ENCODE measurements around the gene CDC42EP1. TPM values are rescaled to one million over a fixed set of nuclear protein-coding genes. Genes with fewer than 3 reads are reported as not detected.
A peak's percentile ranks its signal among the peaks of the same experiment; 100 is the strongest.

The CDC42EP1 gene
- polyA plus RNA-seq, 3 donors: 5.9 to 13.2 (median 8.5) TPM

GRCh38 chr22:37568012-37568411 is 7.7 kb downstream of the CDC42EP1 start:
- 96% methylated on average over 12 of the region's 15 CpGs for WGBS (ENCODE audit: insufficient coverage)
- H3K27ac Mint-ChIP-seq: peak overlapping the region in 2 of 7 donors; percentile 49 to 79

GRCh38 chr22:37568448-37569008 is 8.2 kb downstream of the CDC42EP1 start:
- Mint-ChIP-seq H3K9me3 (peaks cover 0 to 2% (median 0%) of the 10 kb centered on the region in 7 donors), H3K4me3 (peak overlapping the region in 1 of 2 donors; percentile 15), H3K36me3 (peaks cover 51 to 79% of the 10 kb centered on the region in 2 donors), H3K27ac (peak overlapping the region in 1 of 7 donors; percentile 61), H3K4me1 (peaks cover 56% of the 10 kb centered on the region), H3K27me3 (ENCODE audit: low read depth in 3 of 3) (peaks cover 9 to 23% (median 21%) of the 10 kb centered on the region in 3 donors)
- Histone ChIP-seq H3K4me3 (replicated peaks in 1 of 3; ENCODE audit: low read depth in 2 of 3, low read length in 3 of 3) (no peak overlapping the region), H3K4me1 (ENCODE audit: control insufficient read depth in 1 of 2, insufficient read depth in 2 of 2, low read length in 2 of 2) (peaks cover 48 to 83% of the 10 kb centered on the region in 2 donors), H3K27me3 (ENCODE audit: control insufficient read depth in 2 of 2, insufficient read depth in 2 of 2, low read length in 2 of 2) (peaks cover 0 to 6% of the 10 kb centered on the region in 2 donors), H4K20me1 (ENCODE audit: insufficient read depth, low read length) (peaks cover 85% of the 10 kb centered on the region), H3K9ac (ENCODE audit: insufficient read depth, low read length, poor library complexity, severe bottlenecking) (no peak overlapping the region), H3K79me2 (ENCODE audit: insufficient read depth, low read length) (peaks cover 18% of the 10 kb centered on the region), H3K36me3 (replicated peaks in 1 of 2; ENCODE audit: control insufficient read depth in 1 of 2, insufficient read depth in 2 of 2, low read length in 2 of 2) (peaks cover 38 to 50% of the 10 kb centered on the region in 2 donors), H3K4me2 (replicated peaks; ENCODE audit: extremely low read depth, low read length, poor library complexity, severe bottlenecking) (no peak overlapping the region), H2AFZ (ENCODE audit: insufficient read depth, low read depth, low read length, poor library complexity, severe bottlenecking) (no peak overlapping the region), H3K27ac (ENCODE audit: low read depth in 1 of 2, low read length in 2 of 2) (no peak overlapping the region), H3K9me3 (replicated peaks in 1 of 2; ENCODE audit: control insufficient read depth in 1 of 2, insufficient read depth in 1 of 2, low read length in 2 of 2) (no peaks in the 10 kb centered on the region)
- TF ChIP-seq CTCF (IDR thresholded peaks at IDR 0.05): no peak
- no peak for DNase-seq
- 99% methylated on average over 10 of the region's 14 CpGs for WGBS (ENCODE audit: insufficient coverage)
- intact Hi-C loops (cut with micrococcal nuclease): no loop called here

More at GRCh38 chr22:37568012-37568411, 7.7 kb downstream of the CDC42EP1 start:
- Histone ChIP-seq H2AFZ (ENCODE audit: insufficient read depth, low read depth, low read length, poor library complexity, severe bottlenecking) (no peak overlapping the region), H3K27ac (ENCODE audit: low read depth in 1 of 2, low read length in 2 of 2) (no peak overlapping the region), H3K36me3 (replicated peaks in 1 of 2; ENCODE audit: control insufficient read depth in 1 of 2, insufficient read depth in 2 of 2, low read length in 2 of 2) (peaks cover 38 to 50% of the 10 kb centered on the region in 2 donors), H3K9me3 (replicated peaks in 1 of 2; ENCODE audit: control insufficient read depth in 1 of 2, insufficient read depth in 1 of 2, low read length in 2 of 2) (no peaks in the 10 kb centered on the region), H3K4me3 (replicated peaks in 1 of 3; ENCODE audit: low read depth in 2 of 3, low read length in 3 of 3) (peak overlapping the region in 1 of 3 experiments; percentile 37), H3K27me3 (ENCODE audit: control insufficient read depth in 2 of 2, insufficient read depth in 2 of 2, low read length in 2 of 2) (peaks cover 0 to 6% of the 10 kb centered on the region in 2 donors), H4K20me1 (ENCODE audit: insufficient read depth, low read length) (peaks cover 90% of the 10 kb centered on the region), H3K9ac (ENCODE audit: insufficient read depth, low read length, poor library complexity, severe bottlenecking) (no peak overlapping the region), H3K4me2 (replicated peaks; ENCODE audit: extremely low read depth, low read length, poor library complexity, severe bottlenecking) (no peak overlapping the region), H3K79me2 (ENCODE audit: insufficient read depth, low read length) (peaks cover 13% of the 10 kb centered on the region), H3K4me1 (ENCODE audit: control insufficient read depth in 1 of 2, insufficient read depth in 2 of 2, low read length in 2 of 2) (peaks cover 44 to 83% of the 10 kb centered on the region in 2 donors)
- Mint-ChIP-seq H3K36me3 (peaks cover 52 to 77% of the 10 kb centered on the region in 2 donors), H3K4me3 (no peak overlapping the region), H3K9me3 (peaks cover 0 to 2% (median 0%) of the 10 kb centered on the region in 7 donors), H3K27me3 (ENCODE audit: low read depth in 3 of 3) (peaks cover 9 to 25% (median 23%) of the 10 kb centered on the region in 3 donors), H3K4me1 (peaks cover 56% of the 10 kb centered on the region)
- intact Hi-C loops (cut with micrococcal nuclease): no loop called here
- no peak for DNase-seq
- no peak for TF ChIP-seq CTCF (IDR thresholded peaks at IDR 0.05)

All from CD14-positive monocyte (primary cell).